ENCODE results near the gene TSEN34.
"Not testable (repeated sequence)": the region's sequence is repeated elsewhere in the genome, so short reads cannot be mapped to it uniquely, and the experiment has no call there.

DNA sequence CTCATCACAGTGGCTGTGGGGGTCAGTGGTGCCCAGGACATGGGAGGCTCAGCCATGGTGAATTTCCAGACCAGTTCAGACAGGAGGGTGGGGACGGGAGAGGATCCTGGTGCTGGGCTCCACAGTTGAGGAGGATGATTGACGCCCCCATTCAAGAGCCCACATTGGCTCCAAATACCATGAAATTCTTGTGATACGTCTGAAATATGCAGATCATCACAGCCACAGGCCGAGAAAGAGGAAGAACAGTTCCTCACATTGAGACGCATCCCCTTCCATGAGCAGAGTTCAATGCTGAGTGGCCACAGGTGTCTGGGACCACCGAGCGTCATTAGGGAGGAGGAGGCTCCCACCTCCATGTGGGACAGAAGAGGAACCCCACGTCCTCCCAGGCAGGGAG, 52.7 kb downstream of the TSEN34 start:
- TF ChIP-seq POLR2AphosphoS5 (IDR thresholded peaks at IDR 0.05; ENCODE audit: borderline replicate concordance, low read depth, low read length); EZH2 (IDR thresholded peaks at IDR 0.05): not testable (repeated sequence)
